Measurements from ENCODE around the gene NTSR1.

Gene NTSR1

DNA sequence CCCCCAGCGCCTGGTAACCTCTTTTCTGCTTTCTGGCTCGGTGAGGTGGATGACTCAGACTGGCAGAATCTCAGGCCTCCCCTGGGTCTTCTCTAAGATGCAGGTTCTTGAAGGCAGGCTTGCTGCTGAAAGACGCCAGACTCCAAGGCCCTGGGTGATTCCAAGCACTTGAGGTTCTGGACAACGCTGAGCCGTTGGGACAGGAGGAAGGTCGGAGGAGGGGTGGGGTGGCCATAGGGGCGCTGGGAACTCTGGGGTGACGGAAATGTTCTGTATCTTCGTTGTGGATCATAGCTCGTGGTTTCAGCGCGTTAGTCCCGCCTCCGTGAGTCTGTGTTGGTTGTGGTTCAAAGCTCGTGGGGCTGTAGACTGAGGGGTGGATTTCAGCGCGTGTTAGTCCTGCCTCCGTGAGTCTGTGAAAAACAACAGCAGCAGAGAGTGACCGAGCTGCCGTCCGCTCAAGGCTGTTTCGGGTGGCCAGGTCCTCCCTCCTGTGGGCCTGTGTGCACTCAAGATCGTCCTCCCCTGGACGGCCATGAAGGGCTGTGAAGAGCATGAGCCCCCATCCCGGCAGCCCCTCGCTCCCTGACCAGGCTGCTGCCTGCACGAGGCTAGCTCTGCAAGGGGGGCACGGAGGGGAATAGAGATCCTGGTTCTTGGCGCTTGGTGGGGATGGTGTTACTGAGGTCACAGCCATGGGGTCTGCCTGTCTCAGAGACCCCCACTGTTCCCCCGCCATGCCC, 7.7 kb downstream of the NTSR1 start:
- Mint-ChIP-seq H3K36me3 (ENCODE audit: low read depth) (peaks cover 4% of the 10 kb centered on the region), H3K4me1 (ENCODE audit: low read depth) (peaks cover 11% of the 10 kb centered on the region), H3K4me3 (peak overlapping the region; percentile 11), H3K27ac (peak overlapping the region; percentile 12), H3K9me3 (peaks cover 20% of the 10 kb centered on the region), H3K27me3 (ENCODE audit: low read depth) (peaks cover 66% of the 10 kb centered on the region)

DNA sequence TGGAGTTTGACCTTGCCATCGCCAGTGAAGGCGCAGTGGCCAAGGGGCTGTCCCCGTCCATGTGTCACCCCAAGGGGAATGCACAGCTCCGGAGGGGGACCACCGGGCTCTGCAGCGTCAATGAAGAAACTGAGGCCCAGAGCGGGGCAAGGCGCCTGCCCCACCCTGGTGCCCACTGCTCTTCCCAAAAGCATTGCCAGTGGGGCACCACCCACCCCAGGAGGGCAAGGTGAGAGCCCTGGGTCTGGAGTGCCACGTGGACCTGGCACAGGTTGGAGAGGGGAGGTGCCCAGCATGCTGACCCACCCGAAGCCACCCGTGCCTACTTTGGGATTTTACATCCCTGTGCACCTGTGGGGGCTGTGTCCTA, 8.3 kb downstream of the NTSR1 start:
- no peak overlapping the region for H3K27ac Mint-ChIP-seq
- no peak overlapping the region for H3K4me3 Mint-ChIP-seq
- peaks cover 16% of the 10 kb centered on the region for H3K4me1 Mint-ChIP-seq (ENCODE audit: low read depth)
- peaks cover 25% of the 10 kb centered on the region for H3K9me3 Mint-ChIP-seq
- H3K27me3 Mint-ChIP-seq (ENCODE audit: low read depth), result peaks cover 67% of the 10 kb centered on the region
- H3K36me3 Mint-ChIP-seq (ENCODE audit: low read depth), result peaks cover 5% of the 10 kb centered on the region

DNA sequence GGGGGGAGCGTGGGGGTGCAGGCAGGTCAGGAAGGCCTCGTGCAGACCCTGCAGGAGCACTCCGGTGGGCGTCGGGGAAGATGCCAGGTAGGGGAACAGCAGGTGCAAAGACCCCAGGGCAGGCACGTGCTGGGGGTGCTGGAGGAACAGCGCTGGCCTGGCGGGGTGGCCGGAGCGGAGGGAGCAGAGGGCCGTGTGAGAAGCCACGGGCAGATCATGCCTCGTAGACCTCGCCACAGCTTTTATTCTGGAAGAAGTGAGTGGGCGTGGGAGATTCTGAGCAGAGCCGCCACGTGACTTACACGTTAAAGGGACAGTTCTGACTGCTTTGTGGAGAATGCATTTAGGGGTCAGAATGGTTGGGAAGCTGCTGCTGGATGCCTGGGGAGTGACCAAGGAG, 9.3 kb downstream of the NTSR1 start:
- Mint-ChIP-seq H3K36me3 (ENCODE audit: low read depth) (peaks cover 5% of the 10 kb centered on the region), H3K27me3 (ENCODE audit: low read depth) (peaks cover 68% of the 10 kb centered on the region), H3K9me3 (peaks cover 31% of the 10 kb centered on the region), H3K4me1 (ENCODE audit: low read depth) (peaks cover 17% of the 10 kb centered on the region), H3K27ac (no peak overlapping the region), H3K4me3 (no peak overlapping the region)

DNA sequence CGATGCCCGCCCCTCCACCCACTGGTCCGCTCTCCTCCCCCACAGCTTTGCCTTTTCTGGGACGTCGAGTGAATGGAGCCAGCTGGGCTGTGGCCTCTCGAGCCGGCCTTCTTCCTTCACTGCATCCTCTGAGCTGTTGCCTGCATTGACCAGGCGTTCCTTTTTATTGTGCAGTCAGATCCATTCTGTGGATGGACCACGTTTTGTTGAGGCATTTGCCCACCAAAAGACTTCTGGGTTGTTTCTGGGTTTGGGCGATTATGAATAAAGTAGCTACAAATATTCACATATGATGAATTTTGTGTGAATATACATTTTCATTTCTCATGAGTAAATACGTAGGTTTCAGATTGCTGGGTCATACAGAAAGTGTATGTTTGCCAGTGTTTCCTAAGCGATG, 9.9 kb downstream of the NTSR1 start:
- Mint-ChIP-seq H3K4me3 (no peak overlapping the region), H3K27me3 (ENCODE audit: low read depth) (peaks cover 67% of the 10 kb centered on the region), H3K9me3 (peaks cover 31% of the 10 kb centered on the region), H3K27ac (no peak overlapping the region), H3K4me1 (ENCODE audit: low read depth) (peaks cover 17% of the 10 kb centered on the region), H3K36me3 (ENCODE audit: low read depth) (peaks cover 5% of the 10 kb centered on the region)

DNA sequence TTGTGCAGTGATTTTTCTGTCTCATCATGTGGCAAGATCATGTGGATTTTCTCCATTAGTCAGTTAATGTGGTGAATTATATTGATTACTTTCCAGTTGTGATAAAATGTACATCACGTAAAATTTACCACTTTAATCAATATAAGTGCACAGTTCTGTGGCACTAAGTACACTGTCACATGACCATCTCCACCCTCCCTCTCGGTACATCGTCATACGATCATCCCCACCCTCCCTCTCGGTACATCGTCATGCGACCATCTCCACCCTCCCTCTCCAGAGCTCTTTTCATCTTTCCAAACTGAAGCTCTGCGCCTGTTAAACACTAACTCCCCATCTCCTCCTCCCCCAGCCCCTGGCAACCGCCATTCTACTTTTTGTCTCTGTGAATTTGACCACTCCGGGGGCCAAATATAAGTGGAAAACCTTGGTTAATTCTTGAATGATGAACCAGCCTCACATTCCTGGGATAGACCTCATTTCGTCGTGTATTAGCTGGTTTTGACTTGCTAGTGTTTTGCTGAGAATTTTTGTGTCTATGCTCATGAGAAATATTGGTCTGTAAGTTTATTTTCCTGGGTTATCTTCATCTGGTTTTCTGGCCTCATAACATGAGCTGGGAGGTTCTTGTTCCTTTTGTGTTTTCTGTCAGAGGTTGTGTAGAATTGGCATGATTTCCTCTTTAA, 10.8 kb downstream of the NTSR1 start:
- Mint-ChIP-seq H3K36me3 (ENCODE audit: low read depth) (peaks cover 5% of the 10 kb centered on the region), H3K27me3 (ENCODE audit: low read depth) (peaks cover 59% of the 10 kb centered on the region), H3K4me1 (ENCODE audit: low read depth) (peaks cover 17% of the 10 kb centered on the region), H3K9me3 (peaks cover 31% of the 10 kb centered on the region), H3K4me3 (no peak overlapping the region), H3K27ac (no peak overlapping the region)

DNA sequence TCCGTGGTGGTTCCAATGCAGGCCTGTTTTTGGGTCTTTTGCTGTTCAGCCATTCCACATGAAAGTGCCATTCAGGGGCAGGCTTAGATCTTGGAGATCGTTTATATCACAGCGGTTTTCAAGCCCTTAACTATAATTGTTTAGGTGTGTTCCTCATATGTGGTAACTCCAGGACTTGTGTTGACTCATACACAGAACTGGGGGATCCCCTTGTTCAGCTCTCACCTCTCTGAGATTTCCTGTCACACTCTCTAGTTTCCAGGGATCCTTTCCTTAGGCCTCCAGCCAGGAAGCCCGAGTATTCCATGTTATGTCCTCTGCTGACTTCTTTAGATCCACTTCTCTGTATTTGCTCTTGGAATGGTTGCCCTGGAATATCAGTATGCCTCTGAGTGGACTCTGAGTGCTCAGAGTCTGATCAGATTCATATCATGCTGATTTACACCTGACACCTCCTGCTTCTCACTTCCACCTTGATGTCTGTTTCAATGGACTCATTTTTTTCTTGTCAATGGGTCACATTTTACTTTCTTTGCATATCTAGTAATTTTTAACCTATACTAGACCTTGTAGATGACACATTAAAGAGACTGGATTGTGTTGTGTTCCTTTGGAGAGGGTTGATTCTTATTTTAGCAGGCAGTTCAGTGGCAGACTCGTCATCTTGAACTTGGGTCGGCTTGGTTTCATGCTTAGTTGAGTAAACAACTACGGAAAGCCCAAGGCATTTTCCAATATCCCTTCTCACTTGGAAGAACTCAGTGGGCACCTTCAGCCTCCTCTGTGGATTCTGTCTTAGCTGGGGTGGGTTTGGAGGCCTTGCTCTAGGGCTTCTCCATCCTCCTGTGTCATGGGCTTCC, 13.1 kb downstream of the NTSR1 start:
- Mint-ChIP-seq H3K4me3 (no peak overlapping the region), H3K9me3 (peaks cover 31% of the 10 kb centered on the region), H3K27me3 (ENCODE audit: low read depth) (peaks cover 58% of the 10 kb centered on the region), H3K4me1 (ENCODE audit: low read depth) (peaks cover 7% of the 10 kb centered on the region), H3K36me3 (ENCODE audit: low read depth) (peaks cover 5% of the 10 kb centered on the region), H3K27ac (no peak overlapping the region)

DNA sequence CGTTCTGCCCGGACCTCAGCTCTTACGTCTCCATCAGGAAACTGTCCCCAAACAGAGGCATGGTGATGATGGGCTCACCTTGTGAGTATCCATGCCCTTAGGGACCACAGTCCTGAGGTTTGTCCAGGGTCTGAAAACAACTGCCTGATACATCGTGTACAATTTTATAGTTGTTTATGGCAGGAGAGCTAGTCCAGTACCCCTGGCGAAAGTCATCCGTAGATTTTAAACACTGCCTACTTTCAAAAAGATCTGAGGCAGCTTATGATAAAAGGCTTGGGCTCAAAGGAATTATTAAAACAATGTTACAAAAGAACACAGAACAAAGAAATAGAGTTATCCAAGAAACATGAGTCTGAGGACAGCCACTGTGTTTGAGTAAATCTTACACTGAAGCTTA, 14.0 kb downstream of the NTSR1 start:
- Mint-ChIP-seq H3K9me3 (peaks cover 31% of the 10 kb centered on the region), H3K27me3 (ENCODE audit: low read depth) (peaks cover 56% of the 10 kb centered on the region)

DNA sequence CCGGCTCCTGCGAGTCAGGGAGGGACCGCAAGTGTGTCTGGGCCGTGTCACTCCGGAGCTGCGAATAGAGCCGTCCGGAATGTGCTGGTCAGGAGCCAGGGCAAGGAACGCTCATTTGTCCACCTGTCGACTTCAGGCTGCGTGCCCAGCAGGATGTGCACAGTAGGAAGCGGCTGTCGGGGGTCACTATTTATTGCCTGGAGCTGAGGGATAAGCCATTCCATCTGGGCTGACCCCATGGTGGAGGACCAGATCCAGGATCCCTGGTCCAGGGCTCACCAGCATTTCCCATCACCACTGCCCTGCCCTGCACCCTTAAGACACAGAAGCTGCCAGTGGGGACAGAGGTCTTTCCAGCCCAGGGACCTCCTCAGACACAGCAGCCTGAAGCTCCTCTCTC, 14.7 kb downstream of the NTSR1 start:
- Mint-ChIP-seq H3K27me3 (ENCODE audit: low read depth) (peaks cover 55% of the 10 kb centered on the region), H3K36me3 (ENCODE audit: low read depth) (peaks cover 5% of the 10 kb centered on the region), H3K27ac (no peak overlapping the region), H3K4me3 (no peak overlapping the region), H3K9me3 (peaks cover 31% of the 10 kb centered on the region), H3K4me1 (ENCODE audit: low read depth) (peaks cover 12% of the 10 kb centered on the region)

More for the DNA sequence above, 14.0 kb downstream of the NTSR1 start:
- Mint-ChIP-seq H3K4me3 (no peak overlapping the region), H3K4me1 (ENCODE audit: low read depth) (peaks cover 9% of the 10 kb centered on the region), H3K36me3 (ENCODE audit: low read depth) (peaks cover 5% of the 10 kb centered on the region), H3K27ac (no peak overlapping the region)

DNA sequence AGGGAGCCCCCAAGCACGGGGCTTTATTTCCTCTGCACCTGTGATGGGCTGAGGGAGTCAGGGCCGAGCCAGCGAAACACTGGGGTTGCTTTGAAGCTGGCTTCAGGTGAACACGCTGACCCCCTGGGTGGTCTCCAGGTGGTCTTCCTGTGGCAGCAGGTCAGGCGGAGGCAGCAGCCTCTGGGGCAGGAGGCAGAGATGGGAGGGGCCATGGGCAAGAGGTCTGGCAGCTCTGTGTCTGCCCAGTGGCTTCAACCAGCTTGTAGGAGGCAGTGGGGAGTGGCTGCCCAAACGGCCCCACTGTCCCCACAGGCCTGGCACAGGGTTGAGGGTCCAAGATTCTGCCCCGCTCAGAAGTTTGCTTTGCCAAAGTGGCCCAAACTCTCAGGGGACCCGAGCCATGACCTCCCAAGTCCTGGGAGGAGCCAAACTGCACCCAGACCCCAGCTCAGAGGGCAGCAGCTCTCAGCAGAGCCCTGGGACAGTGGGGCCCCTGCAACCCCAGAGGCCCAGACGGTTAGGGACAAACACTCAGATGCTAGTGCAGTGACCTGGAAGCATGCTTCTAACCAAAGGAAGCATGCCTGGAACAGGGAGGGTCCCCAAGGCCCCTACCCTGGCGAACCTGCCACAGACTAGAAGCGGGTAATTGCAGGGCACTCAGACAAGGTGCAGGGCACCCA, 15.3 kb downstream of the NTSR1 start:
- Mint-ChIP-seq H3K36me3 (ENCODE audit: low read depth) (peaks cover 5% of the 10 kb centered on the region), H3K4me3 (no peak overlapping the region), H3K27ac (no peak overlapping the region), H3K4me1 (ENCODE audit: low read depth) (peaks cover 14% of the 10 kb centered on the region), H3K9me3 (peaks cover 30% of the 10 kb centered on the region), H3K27me3 (ENCODE audit: low read depth) (peaks cover 52% of the 10 kb centered on the region)

DNA sequence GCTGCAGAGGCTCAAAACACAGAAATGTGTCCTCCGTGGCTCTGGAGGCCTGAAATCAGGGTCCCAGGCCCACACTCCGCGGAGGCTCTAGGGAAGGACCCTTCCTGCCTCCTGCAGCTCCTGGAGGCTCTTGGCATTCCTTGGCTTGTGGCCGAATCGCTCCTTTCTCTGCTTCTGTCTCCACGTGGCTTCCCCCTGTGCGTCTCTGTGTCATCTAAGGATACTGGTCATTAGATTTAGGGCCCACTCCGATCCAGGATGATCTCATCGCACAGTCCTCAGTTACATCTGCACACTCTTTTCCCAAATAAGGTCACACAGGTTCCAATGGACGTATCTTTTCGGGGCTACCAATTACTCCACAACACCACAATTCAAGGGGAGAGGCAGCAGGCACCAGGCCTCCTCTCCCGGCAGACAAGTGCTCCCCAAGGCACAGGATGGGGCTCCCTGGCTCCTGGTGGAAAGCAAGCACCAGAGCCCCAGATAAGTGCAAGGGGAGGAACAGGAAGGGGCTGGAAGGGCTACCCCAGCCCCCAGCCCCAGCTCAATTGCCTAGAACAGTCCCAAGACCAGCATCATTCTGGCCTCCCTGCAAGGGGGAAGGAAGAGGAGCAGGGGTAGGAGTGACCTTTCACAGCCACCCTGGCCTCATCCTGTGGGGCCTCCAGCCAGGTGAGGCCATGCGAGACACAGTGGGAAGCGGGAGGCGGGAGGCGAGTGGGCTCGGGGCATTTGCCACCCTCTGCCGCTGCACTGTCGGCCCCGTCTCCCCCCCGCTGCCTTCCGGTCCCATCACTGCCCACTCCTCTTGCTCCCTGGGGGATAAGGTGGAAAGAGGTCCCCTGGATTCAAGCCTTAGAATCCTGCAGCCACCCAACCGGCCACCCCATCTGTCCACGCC, 16.3 kb downstream of the NTSR1 start:
- Mint-ChIP-seq H3K27ac (no peak overlapping the region), H3K9me3 (peaks cover 22% of the 10 kb centered on the region), H3K4me1 (ENCODE audit: low read depth) (peaks cover 14% of the 10 kb centered on the region), H3K27me3 (ENCODE audit: low read depth) (peaks cover 51% of the 10 kb centered on the region), H3K36me3 (ENCODE audit: low read depth) (peaks cover 3% of the 10 kb centered on the region), H3K4me3 (no peak overlapping the region)

DNA sequence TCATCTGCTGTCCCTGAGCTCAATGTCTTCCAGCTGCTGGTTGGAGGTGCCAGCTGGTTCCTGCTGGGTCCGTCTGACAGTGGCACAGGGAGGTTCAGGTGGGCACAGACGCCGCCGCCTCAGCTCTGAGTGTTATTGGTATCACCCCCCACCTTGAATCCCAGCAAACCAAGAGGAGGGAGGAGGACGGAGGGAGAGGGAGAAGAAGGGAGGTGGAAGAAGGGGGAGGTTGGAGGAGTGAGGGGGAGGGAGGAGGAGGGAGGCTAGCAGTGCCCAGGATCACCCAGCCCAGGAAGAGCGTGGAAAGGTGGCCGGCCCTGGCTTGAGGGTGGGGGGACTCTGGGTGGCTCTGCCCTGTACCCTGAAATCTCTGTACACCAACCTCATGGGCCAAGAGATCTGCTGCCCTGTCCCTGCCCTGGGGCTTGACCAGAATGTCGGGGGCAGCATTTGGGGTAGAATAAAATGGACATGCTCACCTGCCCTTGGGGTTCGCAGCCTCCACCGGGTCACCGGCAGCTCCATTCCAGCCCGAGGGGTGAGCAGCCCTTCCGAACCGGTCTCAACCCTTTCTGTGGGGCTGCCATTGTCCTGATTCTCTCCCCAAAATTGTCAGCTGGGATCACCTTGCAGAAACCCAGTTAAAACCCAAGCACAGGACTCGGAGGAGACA, 17.1 kb downstream of the NTSR1 start:
- Mint-ChIP-seq H3K9me3 (peaks cover 15% of the 10 kb centered on the region), H3K36me3 (ENCODE audit: low read depth) (peaks cover 3% of the 10 kb centered on the region), H3K27ac (no peak overlapping the region), H3K4me3 (no peak overlapping the region), H3K4me1 (ENCODE audit: low read depth) (peaks cover 16% of the 10 kb centered on the region), H3K27me3 (ENCODE audit: low read depth) (peaks cover 58% of the 10 kb centered on the region)

DNA sequence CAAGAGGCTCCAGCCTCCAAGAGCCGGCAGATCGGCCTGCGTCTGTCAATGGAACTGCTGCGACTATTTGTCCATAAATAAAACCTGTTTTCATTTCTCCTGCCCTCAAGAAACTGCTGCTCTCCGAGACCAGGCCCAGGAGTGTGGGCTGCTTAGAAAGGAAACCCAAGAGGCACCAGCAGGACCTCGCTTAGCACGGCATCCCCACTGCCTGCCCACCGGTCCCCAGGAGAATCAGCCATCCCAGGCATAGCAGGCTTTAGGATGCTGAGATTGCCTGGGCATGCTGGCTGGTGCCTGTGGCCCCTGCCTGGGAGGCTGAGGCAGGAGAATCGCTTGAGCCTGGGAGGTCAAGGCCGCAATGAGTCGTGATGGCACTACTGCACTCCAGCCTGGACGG, 17.6 kb downstream of the NTSR1 start:
- peaks cover 2% of the 10 kb centered on the region for H3K36me3 Mint-ChIP-seq (ENCODE audit: low read depth)
- H3K27ac Mint-ChIP-seq, result no peak overlapping the region
- H3K27me3 Mint-ChIP-seq (ENCODE audit: low read depth), result peaks cover 60% of the 10 kb centered on the region
- no peak overlapping the region for H3K4me3 Mint-ChIP-seq
- H3K9me3 Mint-ChIP-seq, result peaks cover 12% of the 10 kb centered on the region
- peaks cover 16% of the 10 kb centered on the region for H3K4me1 Mint-ChIP-seq (ENCODE audit: low read depth)

Measured in T-helper 1 cell treated with Interleukin-12 subunit alpha and Interleukin-12 subunit beta and Interleukin-4 antibody, amounts not matched to agents 30 μg/mL and 1 μg/mL, for 36 hours (primary cell).